Measurements from ENCODE around the gene USP33. TPM values are rescaled to one million over a fixed set of nuclear protein-coding genes. Genes with fewer than 3 reads are reported as not detected.
"Not testable (repeated sequence)": the region's sequence is repeated elsewhere in the genome, so short reads cannot be mapped to it uniquely, and the experiment has no call there.

USP33 gene
- total RNA-seq, 2 experiments from 2014 or later, result 45.7 to 56.6 TPM

- CTCF ChIA-PET, result no interaction called here
- Mint-ChIP-seq H3K27me3 (ENCODE audit: low read depth) (no peaks in the 10 kb centered on the region), H3K4me1 (ENCODE audit: low read depth) (peaks cover 40% of the 10 kb centered on the region), H3K4me3 (no peak overlapping the region), H3K9me3 (ENCODE audit: insufficient read depth) (no peaks in the 10 kb centered on the region), H3K36me3 (ENCODE audit: low read depth) (peaks cover 2% of the 10 kb centered on the region), H3K27ac (no peak overlapping the region)
- ATAC-seq (no peak), DNase-seq (no peak)
- POLR2A ChIA-PET, result no interaction called here
Observed at GRCh38 chr1:77668924-77669449, 90.7 kb downstream of the USP33 start.

- DNase-seq (no peak), ATAC-seq (no peak)
- Mint-ChIP-seq H3K27me3 (ENCODE audit: low read depth) (no peaks in the 10 kb centered on the region), H3K9me3 (ENCODE audit: insufficient read depth) (no peaks in the 10 kb centered on the region), H3K36me3 (ENCODE audit: low read depth) (peaks cover 9% of the 10 kb centered on the region), H3K4me1 (ENCODE audit: low read depth) (peaks cover 23% of the 10 kb centered on the region), H3K4me3 (no peak overlapping the region), H3K27ac (no peak overlapping the region)
- CTCF ChIA-PET, result no interaction called here
- POLR2A ChIA-PET, result interaction anchor here (0.7 kb wide), 1 partner anchor 17 kb away, joined by 3 read pairs; the partner anchor contains the start of gene ZZZ3
Observed at GRCh38 chr1:77664939-77665516, 94.6 kb downstream of the USP33 start.

GRCh38 chr1:77661696-77662095 lies 98.0 kb downstream of the USP33 start:
- H3K27me3 Mint-ChIP-seq (ENCODE audit: low read depth), result no peaks in the 10 kb centered on the region
- H3K9me3 Mint-ChIP-seq (ENCODE audit: insufficient read depth), result no peaks in the 10 kb centered on the region
- DNase-seq (no peak), ATAC-seq (no peak)
- H3K36me3 Mint-ChIP-seq (ENCODE audit: low read depth), result peaks cover 14% of the 10 kb centered on the region
- no peak overlapping the region for H3K27ac Mint-ChIP-seq
- ChIA-PET CTCF (no interaction called here), POLR2A (interaction anchor here (0.6 kb wide), 2 partner anchors 19 to 101 kb away, joined by 3 read pairs; no protein-coding TSS in a partner anchor)
- peaks cover 10% of the 10 kb centered on the region for H3K4me1 Mint-ChIP-seq (ENCODE audit: low read depth)
- H3K4me3 Mint-ChIP-seq, result no peak overlapping the region

GRCh38 chr1:77659879-77660593 lies 99.6 kb downstream of the USP33 start:
- H3K9me3 Mint-ChIP-seq (ENCODE audit: insufficient read depth), result no peaks in the 10 kb centered on the region
- H3K4me1 Mint-ChIP-seq (ENCODE audit: low read depth), result peaks cover 8% of the 10 kb centered on the region
- CTCF ChIA-PET, result no interaction called here
- POLR2A ChIA-PET, result no interaction called here
- H3K4me3 Mint-ChIP-seq, result no peak overlapping the region
- H3K36me3 Mint-ChIP-seq (ENCODE audit: low read depth), result peaks cover 18% of the 10 kb centered on the region
- H3K27ac Mint-ChIP-seq, result no peak overlapping the region
- ATAC-seq (no peak), DNase-seq (no peak)
- H3K27me3 Mint-ChIP-seq (ENCODE audit: low read depth), result no peaks in the 10 kb centered on the region

- Mint-ChIP-seq H3K9me3 (ENCODE audit: insufficient read depth) (no peaks in the 10 kb centered on the region), H3K27ac (no peak overlapping the region)
- POLR2A ChIA-PET, result interaction anchor here (0.6 kb wide), 1 partner anchor 101 kb away, joined by 3 read pairs; the partner anchor contains the start of gene USP33
Observed at GRCh38 chr1:77658271-77658670, 101.4 kb downstream of the USP33 start.

GRCh38 chr1:77655431-77655974 lies 104.1 kb downstream of the USP33 start:
- POLR2A ChIA-PET, result no interaction called here
- no peaks in the 10 kb centered on the region for H3K27me3 Mint-ChIP-seq (ENCODE audit: low read depth)
- H3K4me1 Mint-ChIP-seq (ENCODE audit: low read depth), result no peaks in the 10 kb centered on the region
- no peak overlapping the region for H3K4me3 Mint-ChIP-seq
- H3K9me3 Mint-ChIP-seq (ENCODE audit: insufficient read depth), result peaks cover 14% of the 10 kb centered on the region
- no peak overlapping the region for H3K27ac Mint-ChIP-seq
- H3K36me3 Mint-ChIP-seq (ENCODE audit: low read depth), result peaks cover 38% of the 10 kb centered on the region
- CTCF ChIA-PET, result no interaction called here
- ATAC-seq (no peak), DNase-seq (no peak)

More at GRCh38 chr1:77658271-77658670, 101.4 kb downstream of the USP33 start:
- Mint-ChIP-seq H3K4me1 (ENCODE audit: low read depth) (peaks cover 5% of the 10 kb centered on the region), H3K36me3 (ENCODE audit: low read depth) (peaks cover 17% of the 10 kb centered on the region), H3K4me3 (no peak overlapping the region), H3K27me3 (ENCODE audit: low read depth) (no peaks in the 10 kb centered on the region)
- no peak for DNase-seq
- no peak for ATAC-seq
- CTCF ChIA-PET, result no interaction called here

- peaks cover 3% of the 10 kb centered on the region for H3K4me1 Mint-ChIP-seq (ENCODE audit: low read depth)
- ATAC-seq, result no peak
- no peak for DNase-seq
- peaks cover 33% of the 10 kb centered on the region for H3K9me3 Mint-ChIP-seq (ENCODE audit: insufficient read depth)
- peaks cover 57% of the 10 kb centered on the region for H3K36me3 Mint-ChIP-seq (ENCODE audit: low read depth)
- H3K27ac Mint-ChIP-seq, result no peak overlapping the region
- no peaks in the 10 kb centered on the region for H3K27me3 Mint-ChIP-seq (ENCODE audit: low read depth)
- ChIA-PET POLR2A (no interaction called here), CTCF (no interaction called here)
- no peak overlapping the region for H3K4me3 Mint-ChIP-seq
Observed at GRCh38 chr1:77652970-77653516, 106.6 kb downstream of the USP33 start.

- peaks cover 33% of the 10 kb centered on the region for H3K9me3 Mint-ChIP-seq (ENCODE audit: insufficient read depth)
- H3K27ac Mint-ChIP-seq, result no peak overlapping the region
Observed at GRCh38 chr1:77652268-77652667, 107.4 kb downstream of the USP33 start.

GRCh38 chr1:77649127-77649526 lies 110.5 kb downstream of the USP33 start:
- no peak for DNase-seq
- Mint-ChIP-seq H3K27me3 (ENCODE audit: low read depth) (no peaks in the 10 kb centered on the region), H3K9me3 (ENCODE audit: insufficient read depth) (peaks cover 33% of the 10 kb centered on the region), H3K4me3 (no peak overlapping the region), H3K36me3 (ENCODE audit: low read depth) (peaks cover 64% of the 10 kb centered on the region), H3K4me1 (ENCODE audit: low read depth) (peaks cover 3% of the 10 kb centered on the region), H3K27ac (no peak overlapping the region)
- CTCF ChIA-PET, result no interaction called here
- ATAC-seq, result no peak
- POLR2A ChIA-PET, result no interaction called here

More at GRCh38 chr1:77652268-77652667, 107.4 kb downstream of the USP33 start:
- H3K4me3 Mint-ChIP-seq, result no peak overlapping the region
- H3K27me3 Mint-ChIP-seq (ENCODE audit: low read depth), result no peaks in the 10 kb centered on the region
- peaks cover 56% of the 10 kb centered on the region for H3K36me3 Mint-ChIP-seq (ENCODE audit: low read depth)
- ATAC-seq, result no peak
- peaks cover 3% of the 10 kb centered on the region for H3K4me1 Mint-ChIP-seq (ENCODE audit: low read depth)
- CTCF ChIA-PET, result no interaction called here
- POLR2A ChIA-PET, result no interaction called here
- no peak for DNase-seq

- Mint-ChIP-seq H3K9me3 (ENCODE audit: insufficient read depth) (peaks cover 25% of the 10 kb centered on the region), H3K36me3 (ENCODE audit: low read depth) (peaks cover 50% of the 10 kb centered on the region)
- ATAC-seq; DNase-seq; H3K4me3 Mint-ChIP-seq; POLR2A ChIA-PET; H3K27me3 Mint-ChIP-seq (ENCODE audit: low read depth); H3K4me1 Mint-ChIP-seq (ENCODE audit: low read depth); CTCF ChIA-PET; H3K27ac Mint-ChIP-seq: not testable (repeated sequence)
Observed at GRCh38 chr1:77646224-77646623, 113.4 kb downstream of the USP33 start.
